GM12878 (cell line): ENCODE data around the gene CENPQ. TPM values are rescaled to one million over a fixed set of nuclear protein-coding genes. Genes with fewer than 3 reads are reported as not detected.

Experiments
- ATAC-seq: fragments of 200-7000 bp; cut with Tn5 transposase; 3 replicates; pipeline ENCODE4 v1.9.1; 2020; ENCODE audit warnings: mild to moderate bottlenecking, moderate library complexity
- BruUV-seq: library from RNA; stranded (reverse); fragments of 400-500 nt; replicated peaks from 2 replicates; lab custom pipeline; 2021; lab: Mats Ljungman, UMichigan
- CTCF ChIA-PET: fragments of 300-600 bp; sonication (Branson Sonifier 250); formaldehyde crosslinking; extraction: SDS; loops from one replicate; lab custom pipeline; 2021; ENCODE audit warnings: inconsistent platforms; lab: Yijun Ruan, JAX
- POLR2A ChIA-PET: fragments of 350-600 bp; formaldehyde crosslinking; extraction: SDS; loops from one replicate; lab custom pipeline; 2021; ENCODE audit warnings: inconsistent platforms; lab: Charles Lee
- RAD21 ChIA-PET: fragments of 300-600 bp; sonication (Branson Sonifier 250); formaldehyde crosslinking; loops from one replicate; lab custom pipeline; 2023; ENCODE audit warnings: antibody characterized with exemption; ENCODE audit not compliant: unreplicated experiment; lab: Charles Lee
- SMC1A ChIA-PET: fragments of 300-600 bp; sonication (Branson Sonifier 250); formaldehyde crosslinking; loops from one replicate; lab custom pipeline; 2023; ENCODE audit not compliant: unreplicated experiment, uncharacterized antibody; lab: Charles Lee
- DNase-seq: peaks from one replicate; pipeline ENCODE4 v3.0.0-alpha.2; 2011; ENCODE audit warnings: low read depth, low spot score
- FAIRE-seq: peaks from 3 replicates; lab custom pipeline; 2011; peaks lifted over from hg19 to GRCh38; lab: Jason Lieb, UNC
- H2AFZ ChIP-seq: 2 replicates; pipeline ENCODE4 v1.6.0; 2011; ENCODE audit warnings: low read depth, low read length, control low read depth; ENCODE audit not compliant: control insufficient read depth
- H3K27ac ChIP-seq: 2 replicates; pipeline ENCODE4 v1.5.1; 2011; ENCODE audit warnings: control low read depth; ENCODE audit not compliant: control insufficient read depth, insufficient read depth
- H3K27me3 ChIP-seq, 2 experiments: replicated peaks in 1 of 2; 2 replicates each; pipeline versions ENCODE4 v1.6.0 to v1.6.1; 2011; ENCODE audit warnings: low read length in 1 of 2; ENCODE audit not compliant: control insufficient read depth in 2 of 2, insufficient read depth in 2 of 2
- H3K36me3 ChIP-seq, 2 experiments: 2 replicates each; pipeline ENCODE4 v1.5.1; 2011; ENCODE audit warnings: low read length in 1 of 2; ENCODE audit not compliant: control insufficient read depth in 2 of 2, insufficient read depth in 2 of 2
- H3K4me1 ChIP-seq: 2 replicates; pipeline ENCODE4 v1.6.1; 2011; ENCODE audit warnings: mild to moderate bottlenecking, low read length, moderate library complexity, mixed read lengths; ENCODE audit not compliant: control insufficient read depth, insufficient read depth
- H3K4me2 ChIP-seq: 2 replicates; pipeline ENCODE4 v1.6.0; 2011; ENCODE audit warnings: control low read depth; ENCODE audit not compliant: control insufficient read depth, insufficient read depth
- H3K4me3 ChIP-seq: fragments of 200-600 bp; sonication (generic); 2 replicates; pipeline ENCODE4 v1.5.1; 2016
- H3K79me2 ChIP-seq: 2 replicates; pipeline ENCODE4 v1.6.0; 2011; ENCODE audit warnings: low read length; ENCODE audit not compliant: control insufficient read depth, insufficient read depth
- H3K9ac ChIP-seq: 2 replicates; pipeline ENCODE4 v1.8.0; 2011; ENCODE audit warnings: low read length, control low read depth, mixed read lengths; ENCODE audit not compliant: control insufficient read depth, insufficient read depth
- H3K9me3 ChIP-seq: replicated peaks from 3 replicates; pipeline ENCODE4 v1.5.1; 2011; ENCODE audit warnings: mild to moderate bottlenecking, low read length; ENCODE audit not compliant: control insufficient read depth, insufficient read depth
- H4K20me1 ChIP-seq: 2 replicates; pipeline ENCODE4 v1.6.0; 2011; ENCODE audit not compliant: control insufficient read depth, insufficient read depth
- BCL11A ChIP-seq: IDR thresholded peaks from 2 replicates; pipeline ENCODE4 v1.6.1; 2011; ENCODE audit warnings: low read depth, low read length
- BMI1 ChIP-seq: fragments of 450-650 bp; IDR thresholded peaks from 2 replicates; pipeline ENCODE4 v1.6.1; 2016; ENCODE audit warnings: mild to moderate bottlenecking, moderate library complexity, borderline replicate concordance
- CBFB ChIP-seq: IDR thresholded peaks from 2 replicates; pipeline ENCODE4 v1.6.1; 2016; ENCODE audit warnings: antibody characterized with exemption, low read depth
- CEBPB ChIP-seq, 2 experiments: fragments of 150-350 bp in 1 of 2; IDR thresholded peaks; 2 replicates each; pipeline ENCODE4 v1.6.1; 2012 to 2014; ENCODE audit warnings: low read depth in 2 of 2, low read length in 2 of 2, borderline replicate concordance in 1 of 2, inconsistent platforms in 1 of 2
- CHD1 ChIP-seq: IDR thresholded peaks from 2 replicates; pipeline ENCODE4 v1.6.1; 2012; ENCODE audit warnings: low read depth, low read length, improper control_type of control experiment
- DPF2 ChIP-seq: fragments of 450-650 bp; IDR thresholded peaks from 2 replicates; pipeline ENCODE4 v1.6.1; 2017; ENCODE audit warnings: mild to moderate bottlenecking
- EZH2 ChIP-seq: IDR thresholded peaks from 2 replicates; pipeline ENCODE4 v1.6.1; 2012; ENCODE audit warnings: low read depth, mild to moderate bottlenecking, control low read depth, inconsistent platforms, low read length, borderline replicate concordance; ENCODE audit not compliant: control insufficient read depth
- FOXM1 ChIP-seq: IDR thresholded peaks from 2 replicates; pipeline ENCODE4 v1.6.1; 2012; ENCODE audit warnings: low read depth, mild to moderate bottlenecking, inconsistent platforms, low read length, moderate library complexity
- HCFC1 ChIP-seq: fragments of 150-350 bp; IDR thresholded peaks from 2 replicates; pipeline ENCODE4 v1.6.1; 2014; ENCODE audit warnings: low read length
- MEF2A ChIP-seq: IDR thresholded peaks from 2 replicates; pipeline ENCODE4 v1.6.1; 2011; ENCODE audit warnings: low read depth, mild to moderate bottlenecking, low read length, moderate library complexity; ENCODE audit not compliant: insufficient read depth
- MTA3 ChIP-seq: IDR thresholded peaks from 2 replicates; pipeline ENCODE4 v1.6.1; 2012; ENCODE audit warnings: low read length, inconsistent platforms, borderline replicate concordance
- NFXL1 ChIP-seq: fragments of 450-650 bp; IDR thresholded peaks from 2 replicates; pipeline ENCODE4 v1.6.1; 2017; ENCODE audit warnings: antibody characterized with exemption, mild to moderate bottlenecking, borderline replicate concordance
- STAT1 ChIP-seq: fragments of 450-650 bp; conservative IDR thresholded peaks from 2 replicates; pipeline ENCODE4 v1.6.1; 2014; ENCODE audit warnings: antibody characterized with exemption, mild to moderate bottlenecking
- STAT3 ChIP-seq: IDR thresholded peaks from 2 replicates; pipeline ENCODE4 v1.6.1; 2011; ENCODE audit warnings: low read depth, low read length, improper control_type of control experiment
- TAF1 ChIP-seq: IDR thresholded peaks from 2 replicates; pipeline ENCODE4 v1.6.1; 2011; ENCODE audit warnings: mild to moderate bottlenecking, low read depth, low read length, borderline replicate concordance
- TCF7 ChIP-seq: IDR thresholded peaks from 2 replicates; pipeline ENCODE4 v1.6.1; 2014; ENCODE audit warnings: antibody characterized with exemption, borderline replicate concordance
- WRNIP1 ChIP-seq: IDR thresholded peaks from 2 replicates; pipeline ENCODE4 v1.6.1; 2011; ENCODE audit warnings: low read depth, low read length, improper control_type of control experiment, borderline replicate concordance
- ZZZ3 ChIP-seq: IDR thresholded peaks from 2 replicates; pipeline ENCODE4 v1.6.1; 2011; ENCODE audit warnings: low read depth; ENCODE audit not compliant: control insufficient read depth, insufficient read length
- WGBS: methylation state at CpG from one replicate; pipeline ENCODE4 v1.1.6; 2016; ENCODE audit warnings: low lambda C conversion rate; ENCODE audit not compliant: insufficient replicate concordance, insufficient coverage; ENCODE audit errors: missing lambda C conversion rate; 5-methylcytosine and 5-hydroxymethylcytosine counted together
- in situ Hi-C: fragments of 300-500 bp; cut with MboI; formaldehyde crosslinking; loops from 9 replicates; pipeline ENCODE4 v1.14.3; 2018; ENCODE audit warnings: mixed read lengths
- intact Hi-C: fragments of 100-400 bp; cut with micrococcal nuclease; formaldehyde crosslinking; loops from one replicate; pipeline ENCODE4 v1.14.2; 2022; ENCODE audit not compliant: unreplicated experiment
- polyA plus RNA-seq, 11 experiments: library from polyadenylated mRNA; depleted of rRNA in 4 of 11; unstranded in 6 of 11; stranded (reverse) in 5 of 11; fragments of >200 nt; fragmentation: Nextera tagmentation in 4 of 11; fragmentation: Illumina TruSeq in 1 of 11; extraction: Ambion mirVana in 4 of 11; extraction: Trizol in 1 of 11; gene quantifications; 1 replicate in 1 of 11; 2 replicates in 10 of 11; pipeline versions ENCODE4 v1.2.1 to v1.2.3, GENCODE V29; 2011 to 2016; ENCODE audit warnings: inconsistent platforms in 2 of 11, missing spikeins in 2 of 11, low read depth in 1 of 11
- total RNA-seq, 4 experiments: library from RNA; depleted of rRNA in 3 of 4; stranded (reverse); fragments of >200 nt in 3 of 4; fragmentation: Illumina TruSeq in 1 of 4; extraction: Trizol in 1 of 4; gene quantifications; 2 replicates each; pipeline versions ENCODE4 v1.2.1 to v1.2.3, GENCODE V29; 2013 to 2021
- TF ChIP-seq, protein P1 (sequence below): IDR thresholded peaks from 2 replicates; pipeline ENCODE4 v1.6.1; 2012; ENCODE audit warnings: low read length, inconsistent platforms
- TF ChIP-seq, protein P2 (sequence below): fragments of 450-650 bp; IDR thresholded peaks from 2 replicates; pipeline ENCODE4 v1.6.1; 2017; ENCODE audit warnings: low read depth, mild to moderate bottlenecking, moderate library complexity

Gene CENPQ
- total and polyA plus RNA-seq, 10 of the 15 experiments (the other 5 are each of a cell fraction or from before 2014, with no cell fraction given), result 7.4 to 34.2 (median 17.8) TPM

DNA sequence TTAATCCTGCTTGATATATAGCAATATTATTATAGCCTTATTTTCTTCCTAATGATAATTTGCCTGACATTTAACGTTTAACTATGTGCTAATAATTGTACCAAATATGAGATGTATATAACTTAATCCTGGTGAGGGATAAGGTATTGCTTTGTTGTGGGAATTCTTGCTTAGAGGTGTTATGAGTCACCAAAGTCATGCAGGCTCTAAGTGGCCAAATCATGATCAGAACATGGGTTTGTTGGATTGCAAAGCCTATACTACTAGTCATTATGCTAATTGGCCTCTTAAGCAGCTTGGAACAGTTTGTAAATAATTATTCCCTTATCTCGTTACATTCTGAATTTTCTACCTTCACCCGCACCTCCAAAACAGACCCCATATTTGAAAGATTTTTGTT, 65.4 kb downstream of the CENPQ start:
- FAIRE-seq, result no peak

More for the DNA sequence above, 65.4 kb downstream of the CENPQ start:
- H3K79me2 ChIP-seq, result no peaks in the 10 kb centered on the region
- no peaks in the 10 kb centered on the region for H3K27me3 ChIP-seq
- CTCF ChIA-PET, result interaction anchor here (1.7 to 6.2 kb wide), 2 partner anchors 10 to 81 kb away, joined by 5 to 98 read pairs; no protein-coding TSS in a partner anchor
- RAD21 ChIA-PET, result interaction anchor here (0.6 kb wide), 1 partner anchor 25 kb away, joined by 3 read pairs; no protein-coding TSS in a partner anchor
- in situ Hi-C loops (loop anchor here (5.0 kb wide), 1 partner anchor 79 kb away; no protein-coding TSS in a partner anchor), intact Hi-C loops (no loop called here)
- TF ChIP-seq ZZZ3, result no peak
- no peak for TF ChIP-seq CEBPB (IDR thresholded peaks at IDR 0.05; ENCODE audit: borderline replicate concordance in 1 of 2, low read depth in 2 of 2, low read length in 2 of 2)
- TF ChIP-seq TCF7, result no peak
- TF ChIP-seq, protein P1, sequence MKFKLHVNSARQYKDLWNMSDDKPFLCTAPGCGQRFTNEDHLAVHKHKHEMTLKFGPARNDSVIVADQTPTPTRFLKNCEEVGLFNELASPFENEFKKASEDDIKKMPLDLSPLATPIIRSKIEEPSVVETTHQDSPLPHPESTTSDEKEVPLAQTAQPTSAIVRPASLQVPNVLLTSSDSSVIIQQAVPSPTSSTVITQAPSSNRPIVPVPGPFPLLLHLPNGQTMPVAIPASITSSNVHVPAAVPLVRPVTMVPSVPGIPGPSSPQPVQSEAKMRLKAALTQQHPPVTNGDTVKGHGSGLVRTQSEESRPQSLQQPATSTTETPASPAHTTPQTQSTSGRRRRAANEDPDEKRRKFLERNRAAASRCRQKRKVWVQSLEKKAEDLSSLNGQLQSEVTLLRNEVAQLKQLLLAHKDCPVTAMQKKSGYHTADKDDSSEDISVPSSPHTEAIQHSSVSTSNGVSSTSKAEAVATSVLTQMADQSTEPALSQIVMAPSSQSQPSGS, result no peak
- no peak for TF ChIP-seq MTA3
- no peak for TF ChIP-seq WRNIP1
- no peak for TF ChIP-seq STAT3
- TF ChIP-seq BMI1, result no peak
- TF ChIP-seq MEF2A, result no peak
- no peak for TF ChIP-seq EZH2
- no peak for TF ChIP-seq FOXM1
- no peak for TF ChIP-seq HCFC1
- TF ChIP-seq, protein P2, sequence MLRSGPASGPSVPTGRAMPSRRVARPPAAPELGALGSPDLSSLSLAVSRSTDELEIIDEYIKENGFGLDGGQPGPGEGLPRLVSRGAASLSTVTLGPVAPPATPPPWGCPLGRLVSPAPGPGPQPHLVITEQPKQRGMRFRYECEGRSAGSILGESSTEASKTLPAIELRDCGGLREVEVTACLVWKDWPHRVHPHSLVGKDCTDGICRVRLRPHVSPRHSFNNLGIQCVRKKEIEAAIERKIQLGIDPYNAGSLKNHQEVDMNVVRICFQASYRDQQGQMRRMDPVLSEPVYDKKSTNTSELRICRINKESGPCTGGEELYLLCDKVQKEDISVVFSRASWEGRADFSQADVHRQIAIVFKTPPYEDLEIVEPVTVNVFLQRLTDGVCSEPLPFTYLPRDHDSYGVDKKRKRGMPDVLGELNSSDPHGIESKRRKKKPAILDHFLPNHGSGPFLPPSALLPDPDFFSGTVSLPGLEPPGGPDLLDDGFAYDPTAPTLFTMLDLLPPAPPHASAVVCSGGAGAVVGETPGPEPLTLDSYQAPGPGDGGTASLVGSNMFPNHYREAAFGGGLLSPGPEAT, result no peak
- no peak for TF ChIP-seq TAF1
- TF ChIP-seq BCL11A, result no peak
- TF ChIP-seq CBFB, result no peak
- no peak for TF ChIP-seq STAT1
- no peak for TF ChIP-seq CHD1
- no peak for TF ChIP-seq DPF2
- TF ChIP-seq NFXL1, result no peak
- no peak overlapping the region for H3K4me2 ChIP-seq
- no peak overlapping the region for H2AFZ ChIP-seq
- no peak overlapping the region for H3K4me3 ChIP-seq
- no peaks in the 10 kb centered on the region for H3K9me3 ChIP-seq
- H3K36me3 ChIP-seq, result no peaks in the 10 kb centered on the region
- no peak overlapping the region for H3K9ac ChIP-seq
- ATAC-seq, result no peak
- no peak overlapping the region for H3K27ac ChIP-seq
- SMC1A ChIA-PET, result no interaction called here
- no peaks in the 10 kb centered on the region for H4K20me1 ChIP-seq
- WGBS, result 33% methylated on average over 3 of the region's 3 CpGs
- no peak for DNase-seq
- POLR2A ChIA-PET, result no interaction called here
- H3K4me1 ChIP-seq, result no peaks in the 10 kb centered on the region
- no TSS peak for BruUV-seq
